Kidney (tissue), 14 donors: ENCODE data around the gene POLR1A. TPM values are rescaled to one million over a fixed set of nuclear protein-coding genes. Genes with fewer than 3 reads are reported as not detected.

ENCODE experiments used
- DNase-seq, 5 donors: peaks; one replicate each; pipeline ENCODE4 v3.0.0-alpha.2; 2013 to 2020
- FAIRE-seq: peaks from 2 replicates; lab custom pipeline; 2012; peaks lifted over from hg19 to GRCh38; lab: Jason Lieb, UNC
- H3K27ac ChIP-seq, 2 donors: one replicate each; pipeline ENCODE4 v1.7.0; 2013; ENCODE audit warnings: low read depth in 2 of 2, low read length in 2 of 2, inconsistent platforms in 1 of 2
- H3K27me3 ChIP-seq: one replicate; pipeline ENCODE4 v1.7.1; 2013; ENCODE audit warnings: low read length, inconsistent platforms; ENCODE audit not compliant: control insufficient read depth, insufficient read depth
- H3K36me3 ChIP-seq, 3 donors: one replicate each; pipeline versions ENCODE4 v1.7.0 to v1.7.1; 2013; ENCODE audit warnings: low read length in 3 of 3, control low read depth in 1 of 3, inconsistent platforms in 1 of 3; ENCODE audit not compliant: insufficient read depth in 3 of 3, control insufficient read depth in 2 of 3
- H3K4me1 ChIP-seq, 3 donors: one replicate each; pipeline versions ENCODE4 v1.7.0 to v1.7.1; 2013; ENCODE audit warnings: low read length in 3 of 3, inconsistent platforms in 1 of 3, low read depth in 1 of 3; ENCODE audit not compliant: control insufficient read depth in 2 of 3, insufficient read depth in 2 of 3
- H3K4me3 ChIP-seq, 3 donors: one replicate each; pipeline versions ENCODE4 v1.7.0 to v1.8.1; 2013; ENCODE audit warnings: low read length in 3 of 3, control low read depth in 1 of 3, inconsistent platforms in 1 of 3
- H3K9ac ChIP-seq, 3 donors: one replicate each; pipeline versions ENCODE4 v1.7.0 to v1.7.1; 2013; ENCODE audit warnings: low read length in 3 of 3, control low read depth in 1 of 3, inconsistent platforms in 1 of 3
- H3K9me3 ChIP-seq, 3 donors: one replicate each; pipeline versions ENCODE4 v1.7.0 to v1.7.1; 2013; ENCODE audit warnings: low read length in 3 of 3, control low read depth in 1 of 3, inconsistent platforms in 1 of 3; ENCODE audit not compliant: control insufficient read depth in 2 of 3, insufficient read depth in 1 of 3
- intact Hi-C: fragments of 100-400 bp; cut with DNase I; formaldehyde crosslinking; loops from one replicate; pipeline ENCODE4 v1.11.1; 2022
- polyA plus RNA-seq: library from polyadenylated mRNA; stranded (reverse); fragments of 350-450 nt; fragmentation: Illumina TruSeq; extraction: RNeasy Lipid Tissue Mini Kit (QIAGEN cat#74804); gene quantifications from one replicate; pipeline ENCODE4 v1.2.3, GENCODE V29; 2014; ENCODE audit warnings: low read depth, low replicate concordance; ENCODE audit not compliant: insufficient read depth
- total RNA-seq: library from RNA; stranded (reverse); fragmentation: NEBNext Ultra II Directional; extraction: Animal tissue kit (Norgen Biotek cat#: 25700); gene quantifications from one replicate; pipeline ENCODE4 v1.2.1, GENCODE V29; 2021
- TF ChIP-seq, protein P1 (sequence below): IDR thresholded peaks from 3 replicates; pipeline ENCODE4 v1.5.1; 2012; ENCODE audit warnings: mild to moderate bottlenecking, moderate library complexity, borderline replicate concordance; ENCODE audit not compliant: insufficient read depth; ENCODE audit errors: extremely low read depth
- donor health status: control.
- donor health status: control.
- donor health status: control.
- donor health status: control.
- donor health status: control.
- donor health status: DM: yes; HTN: yes; CAD: no.
- donor health status: Normal renal cell carcinoma (clear cell type).

Gene POLR1A
- total and polyA plus RNA-seq, 2 donors from 2014 or later, result 3.4 to 33.7 TPM

DNA sequence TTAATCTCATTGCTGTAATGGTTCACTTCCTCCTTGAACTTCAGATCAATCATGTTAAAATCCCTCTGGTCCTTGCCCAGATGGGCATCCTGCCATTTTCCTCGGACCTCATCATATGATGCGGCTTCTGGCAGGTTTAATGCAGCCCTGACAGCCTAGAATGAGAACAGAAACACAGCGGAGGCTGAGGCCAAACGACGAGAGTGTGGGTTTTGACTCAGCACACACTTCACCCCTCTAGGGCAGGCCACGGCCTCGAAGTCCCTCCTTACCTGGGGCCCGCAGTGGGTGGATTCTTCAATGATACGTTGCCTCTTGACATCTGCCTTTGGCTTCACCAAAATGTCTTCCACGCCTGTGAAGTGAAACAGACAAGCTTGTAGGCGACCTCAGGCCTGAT lies 56.8 kb downstream of the POLR1A start:
- FAIRE-seq, result no peak
- Histone ChIP-seq H3K9ac (no peak overlapping the region), H3K4me3 (no peak overlapping the region), H3K27ac (no peak overlapping the region), H3K27me3 (no peaks in the 10 kb centered on the region), H3K36me3 (peaks cover 6 to 49% (median 26%) of the 10 kb centered on the region in 3 donors), H3K9me3 (no peaks in the 10 kb centered on the region), H3K4me1 (peaks cover 0 to 8% (median 0%) of the 10 kb centered on the region in 3 donors)
- peak in 1 of 5 donors; percentile 14 for DNase-seq
- TF ChIP-seq, protein P1, sequence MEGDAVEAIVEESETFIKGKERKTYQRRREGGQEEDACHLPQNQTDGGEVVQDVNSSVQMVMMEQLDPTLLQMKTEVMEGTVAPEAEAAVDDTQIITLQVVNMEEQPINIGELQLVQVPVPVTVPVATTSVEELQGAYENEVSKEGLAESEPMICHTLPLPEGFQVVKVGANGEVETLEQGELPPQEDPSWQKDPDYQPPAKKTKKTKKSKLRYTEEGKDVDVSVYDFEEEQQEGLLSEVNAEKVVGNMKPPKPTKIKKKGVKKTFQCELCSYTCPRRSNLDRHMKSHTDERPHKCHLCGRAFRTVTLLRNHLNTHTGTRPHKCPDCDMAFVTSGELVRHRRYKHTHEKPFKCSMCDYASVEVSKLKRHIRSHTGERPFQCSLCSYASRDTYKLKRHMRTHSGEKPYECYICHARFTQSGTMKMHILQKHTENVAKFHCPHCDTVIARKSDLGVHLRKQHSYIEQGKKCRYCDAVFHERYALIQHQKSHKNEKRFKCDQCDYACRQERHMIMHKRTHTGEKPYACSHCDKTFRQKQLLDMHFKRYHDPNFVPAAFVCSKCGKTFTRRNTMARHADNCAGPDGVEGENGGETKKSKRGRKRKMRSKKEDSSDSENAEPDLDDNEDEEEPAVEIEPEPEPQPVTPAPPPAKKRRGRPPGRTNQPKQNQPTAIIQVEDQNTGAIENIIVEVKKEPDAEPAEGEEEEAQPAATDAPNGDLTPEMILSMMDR, result no peak
- intact Hi-C loops, result no loop called here

DNA sequence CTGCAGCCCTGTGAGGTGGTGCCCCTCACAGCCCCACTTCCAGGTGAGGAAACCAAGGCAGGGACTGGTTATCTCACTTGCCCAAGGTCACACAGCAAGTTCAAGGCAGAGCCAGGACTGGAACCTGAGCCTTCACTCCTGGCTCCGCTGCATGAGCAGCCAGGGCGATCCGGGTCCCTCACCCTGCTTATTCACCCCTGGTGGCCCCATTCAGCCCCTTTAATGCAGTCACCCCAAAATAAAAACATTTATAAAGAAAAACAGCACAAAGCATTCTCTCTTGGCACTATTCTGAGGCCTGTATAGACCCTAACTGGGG lies 57.3 kb downstream of the POLR1A start:
- FAIRE-seq (no peak), DNase-seq (peak in 1 of 5 donors; percentile 11)
- Histone ChIP-seq H3K4me3 (no peak overlapping the region), H3K27me3 (no peaks in the 10 kb centered on the region), H3K36me3 (peaks cover 2 to 50% (median 26%) of the 10 kb centered on the region in 3 donors), H3K4me1 (peaks cover 0 to 8% (median 0%) of the 10 kb centered on the region in 3 donors), H3K9me3 (no peaks in the 10 kb centered on the region), H3K9ac (no peak overlapping the region), H3K27ac (no peak overlapping the region)
- intact Hi-C loops, result no loop called here
- TF ChIP-seq, protein P1, result no peak

DNA sequence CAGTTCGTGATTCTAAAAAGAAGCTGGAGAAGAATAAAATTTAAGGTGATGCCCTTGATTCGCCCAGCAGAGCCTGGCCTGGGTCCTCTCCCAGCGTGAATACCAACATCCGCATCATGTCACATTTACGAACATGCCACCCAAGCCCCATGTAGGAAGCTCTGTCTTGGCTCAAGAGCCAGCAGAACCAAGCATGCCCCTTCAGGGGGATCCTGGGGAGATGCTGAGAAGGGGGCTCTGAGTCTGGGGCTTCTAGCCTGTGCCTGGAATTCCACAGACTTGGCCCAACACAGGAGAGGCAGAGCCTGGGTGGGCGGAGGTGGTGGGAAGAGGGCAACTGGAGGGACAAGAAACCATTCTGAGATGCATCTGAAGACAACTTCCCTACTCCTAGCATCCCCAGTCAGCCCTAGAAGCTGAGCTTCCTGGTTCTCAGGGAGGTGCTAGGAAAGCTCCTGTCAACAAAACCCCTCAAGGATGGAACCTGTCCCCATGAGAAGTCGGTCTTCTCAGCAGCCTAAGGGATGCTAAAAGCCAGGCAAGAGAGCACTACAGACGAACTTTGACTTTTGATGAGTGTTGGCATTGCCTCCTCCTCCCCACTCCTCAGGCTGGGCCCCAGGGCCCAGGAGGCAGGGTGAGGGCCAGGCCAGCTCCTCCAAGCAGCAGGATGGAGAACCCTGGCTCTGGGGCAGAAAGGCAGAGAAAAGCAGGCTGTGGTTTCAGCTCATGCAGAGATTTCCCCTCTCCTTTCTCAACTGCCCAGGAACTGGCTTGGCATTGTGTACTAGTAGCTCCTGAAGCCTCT lies 57.9 kb downstream of the POLR1A start:
- Histone ChIP-seq H3K4me1 (peaks cover 0 to 8% (median 0%) of the 10 kb centered on the region in 3 donors), H3K27me3 (no peaks in the 10 kb centered on the region), H3K9ac (no peak overlapping the region), H3K9me3 (no peaks in the 10 kb centered on the region), H3K4me3 (no peak overlapping the region), H3K36me3 (peaks cover 2 to 53% (median 24%) of the 10 kb centered on the region in 3 donors), H3K27ac (no peak overlapping the region)
- FAIRE-seq, result no peak
- TF ChIP-seq, protein P1, result no peak
- no peak for DNase-seq
- intact Hi-C loops, result no loop called here
